HG02678 (cell line): Measurements from ENCODE around the gene AMBP.
"Not testable (repeated sequence)": the region's sequence is repeated elsewhere in the genome, so short reads cannot be mapped to it uniquely, and the experiment has no call there.

Experiments
- ATAC-seq: cut with Tn5 transposase; IDR thresholded peaks from one replicate; pipeline ENCODE4 v1.9.1; 2021; ENCODE audit warnings: mild to moderate bottlenecking, moderate library complexity; ENCODE audit not compliant: unreplicated experiment

Gene AMBP

DNA sequence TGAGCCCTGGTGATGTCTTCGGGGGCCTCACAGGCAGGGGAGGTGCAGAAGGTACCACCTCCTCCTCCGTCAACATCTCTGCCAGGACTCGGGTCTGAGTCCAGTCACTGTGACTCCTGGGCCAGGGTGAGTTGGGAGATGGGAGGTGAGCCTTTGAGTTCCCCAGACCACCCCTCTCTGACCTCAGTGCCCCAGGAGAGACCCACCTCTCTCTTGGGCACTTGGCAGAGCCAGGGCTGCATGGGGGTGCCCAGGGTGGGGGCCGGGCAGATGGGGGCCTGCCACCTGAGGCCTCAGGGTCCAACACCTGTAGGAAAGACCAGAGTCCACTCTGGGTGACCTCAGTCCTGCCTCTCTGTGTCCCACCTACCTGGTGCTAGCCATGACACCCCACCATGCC, 14.2 kb upstream of the AMBP start:
- no peak for ATAC-seq

DNA sequence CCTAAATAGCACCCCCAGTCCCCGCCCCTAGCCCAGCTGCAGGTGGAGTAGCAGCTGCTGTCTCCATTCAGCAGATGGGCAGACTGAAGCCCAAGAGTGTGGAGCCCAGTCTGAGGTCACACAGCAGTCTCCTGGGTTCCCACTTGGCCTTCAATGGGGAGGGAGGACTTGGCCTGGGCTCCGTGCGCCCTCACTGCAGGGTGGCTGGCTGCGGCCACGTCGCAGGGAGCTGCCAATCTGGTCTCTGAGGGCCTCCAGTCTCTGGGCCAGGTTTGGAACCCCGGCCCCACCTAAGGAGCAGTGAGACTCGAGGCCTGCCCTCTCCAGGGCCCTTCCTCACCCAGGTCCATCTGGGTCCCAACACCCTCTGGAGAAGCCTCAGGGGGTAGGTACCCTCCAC, 13.6 kb upstream of the AMBP start:
- no peak for ATAC-seq

DNA sequence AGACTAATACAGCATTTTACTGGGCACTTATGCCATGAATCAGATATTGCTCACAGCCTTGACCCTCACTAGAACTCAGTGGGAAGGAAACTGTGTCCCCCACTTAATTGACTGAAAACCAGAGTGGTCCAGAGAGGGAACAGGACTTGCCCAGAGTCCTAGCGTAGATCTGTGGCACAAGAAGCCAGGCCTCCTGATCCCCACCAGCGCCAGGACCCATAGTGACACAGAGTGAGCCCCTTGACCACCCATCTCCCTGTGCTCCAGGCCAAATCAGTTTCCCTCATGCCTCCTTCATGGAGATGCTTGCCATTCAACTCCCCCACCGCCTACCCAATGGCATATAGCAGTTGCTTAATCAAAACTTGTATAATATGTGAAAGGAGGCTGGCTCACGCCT, 12.7 kb upstream of the AMBP start:
- no peak for ATAC-seq

DNA sequence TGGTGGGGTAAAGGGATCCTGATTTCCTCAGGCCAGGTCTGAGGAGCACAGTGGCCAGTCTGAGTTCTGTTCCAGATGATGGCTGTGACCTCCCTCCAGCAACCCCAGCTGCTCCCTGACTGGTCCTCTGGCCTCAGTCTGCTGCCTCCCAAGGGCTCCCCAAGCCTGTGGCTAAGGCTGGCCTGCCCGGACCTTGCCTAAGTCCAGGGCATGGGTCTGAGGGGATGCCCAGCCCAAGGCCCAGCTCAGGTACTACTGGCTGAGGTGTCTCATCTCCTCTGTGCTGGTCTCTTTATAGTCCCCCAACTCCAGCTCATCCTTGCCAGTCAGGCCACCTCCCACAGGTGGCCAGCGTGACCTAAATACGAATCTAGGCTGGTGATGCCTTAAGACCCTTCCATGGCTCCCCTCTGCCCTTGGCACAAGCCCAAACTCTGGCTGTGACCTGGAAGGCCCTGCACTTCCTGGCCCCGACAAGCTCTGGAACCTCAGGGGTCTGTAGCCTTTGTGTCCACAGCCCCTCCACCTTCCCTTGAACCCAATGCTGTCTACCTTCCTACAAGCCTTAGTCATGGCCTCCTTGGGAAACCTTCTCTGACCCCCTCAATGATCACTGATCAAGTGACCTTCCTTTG, 11.2 kb upstream of the AMBP start:
- ATAC-seq, result no peak

DNA sequence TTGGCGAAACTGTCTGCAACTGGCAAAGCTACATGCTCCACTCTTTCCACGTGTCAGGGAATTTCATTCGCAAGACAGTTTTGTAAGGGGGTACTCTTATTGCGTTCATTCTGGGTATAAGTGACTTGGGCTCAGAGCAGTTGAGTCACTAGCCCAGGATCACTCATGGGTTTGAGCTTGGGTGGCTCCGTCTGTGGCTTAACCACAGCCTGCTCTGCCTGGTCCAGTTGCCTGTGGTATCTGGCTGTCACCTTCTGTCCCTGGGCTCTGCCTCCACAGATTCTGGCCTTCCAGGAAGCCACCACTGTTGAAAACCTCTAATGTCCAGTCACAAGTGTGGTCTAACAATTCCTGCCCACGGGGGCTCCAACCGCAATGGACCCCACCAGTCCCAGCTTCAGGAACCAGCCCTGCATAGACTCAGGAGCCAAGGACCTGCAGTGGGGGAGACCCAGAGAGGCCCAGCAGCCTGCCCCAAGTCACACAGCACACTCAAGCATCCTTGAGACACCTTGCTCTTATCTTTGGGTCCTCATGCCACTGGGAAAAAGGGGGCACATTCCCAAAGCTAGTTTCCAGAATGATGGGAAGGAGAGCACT, 10.6 kb upstream of the AMBP start:
- ATAC-seq, result no peak

DNA sequence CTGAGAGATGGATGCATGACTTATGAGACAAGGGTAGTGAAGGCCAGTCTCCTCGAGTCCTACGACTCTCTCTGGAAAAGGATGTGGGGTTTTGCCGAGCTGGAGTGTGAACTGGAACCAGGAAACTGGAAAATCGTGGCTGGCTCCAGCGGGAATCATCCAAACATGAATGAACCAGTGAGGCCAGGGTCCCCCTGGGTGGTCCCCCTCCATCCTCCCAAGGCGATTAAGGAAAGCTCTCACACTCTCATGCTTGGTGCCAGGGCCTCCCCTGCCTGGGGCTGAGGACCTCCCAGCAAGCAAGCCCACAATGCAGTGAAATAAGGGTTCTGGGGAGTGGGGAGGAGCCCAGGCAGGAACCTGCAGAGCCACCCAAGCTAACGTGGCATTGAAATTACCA, 9.6 kb upstream of the AMBP start:
- no peak for ATAC-seq

DNA sequence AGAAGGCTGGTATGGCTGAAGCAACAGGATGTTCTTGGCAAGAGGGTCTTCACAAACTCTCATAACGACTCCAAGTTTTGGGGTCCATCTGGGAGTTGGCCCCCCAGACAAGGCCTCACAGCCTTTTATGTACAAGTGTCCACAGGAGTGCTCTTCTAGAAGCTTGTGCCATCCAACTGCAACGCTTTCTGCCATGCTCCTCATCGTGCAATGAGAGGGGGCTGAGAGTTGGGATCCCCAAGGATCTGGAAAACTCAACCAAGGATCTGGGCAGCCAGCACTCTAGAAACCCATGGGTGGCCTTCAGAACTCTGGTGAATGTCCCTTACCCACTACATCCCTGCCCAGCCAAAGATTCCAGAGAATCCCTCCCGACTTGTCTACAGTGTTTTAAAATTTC, 8.5 kb upstream of the AMBP start:
- no peak for ATAC-seq

DNA sequence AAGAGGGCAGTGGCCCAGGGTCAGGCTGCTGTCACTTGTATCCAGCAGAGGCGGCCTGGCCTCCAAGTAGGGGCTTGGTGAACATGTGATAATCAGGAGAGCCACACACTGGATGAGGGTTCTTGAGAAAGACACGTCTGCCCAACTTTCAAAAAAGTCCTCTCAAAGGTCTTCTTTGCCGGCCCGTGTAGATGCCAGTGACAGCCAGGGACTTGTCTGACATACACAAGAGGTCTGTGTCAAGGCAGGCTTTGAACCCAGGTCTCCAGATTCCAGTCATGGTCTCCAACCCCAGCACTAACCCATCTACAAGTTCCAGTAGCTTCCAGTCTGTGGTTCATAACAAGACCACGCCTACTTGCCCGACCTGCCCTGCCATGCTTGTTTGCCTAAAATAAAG, 7.9 kb upstream of the AMBP start:
- no peak for ATAC-seq

DNA sequence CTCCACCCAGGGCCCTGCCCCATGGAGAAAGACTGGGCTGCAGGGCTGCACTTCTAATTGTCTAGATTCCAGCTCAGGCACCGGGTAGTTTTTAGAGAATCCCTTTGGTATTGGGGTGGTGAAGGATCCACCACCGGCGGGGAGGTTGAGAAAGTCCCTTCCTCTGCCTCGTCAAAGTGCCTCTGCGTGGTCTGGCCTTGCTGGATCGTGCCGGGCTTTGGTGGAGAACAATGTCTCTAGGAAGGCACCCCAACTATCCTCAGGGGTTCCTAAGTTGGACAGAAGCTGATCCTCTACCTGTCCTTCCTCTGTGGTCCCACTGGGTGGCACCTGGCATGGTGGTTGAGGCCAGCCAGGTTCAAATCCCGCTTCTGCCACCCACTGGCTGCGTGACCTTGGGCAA, 7.3 kb upstream of the AMBP start:
- ATAC-seq, result no peak

DNA sequence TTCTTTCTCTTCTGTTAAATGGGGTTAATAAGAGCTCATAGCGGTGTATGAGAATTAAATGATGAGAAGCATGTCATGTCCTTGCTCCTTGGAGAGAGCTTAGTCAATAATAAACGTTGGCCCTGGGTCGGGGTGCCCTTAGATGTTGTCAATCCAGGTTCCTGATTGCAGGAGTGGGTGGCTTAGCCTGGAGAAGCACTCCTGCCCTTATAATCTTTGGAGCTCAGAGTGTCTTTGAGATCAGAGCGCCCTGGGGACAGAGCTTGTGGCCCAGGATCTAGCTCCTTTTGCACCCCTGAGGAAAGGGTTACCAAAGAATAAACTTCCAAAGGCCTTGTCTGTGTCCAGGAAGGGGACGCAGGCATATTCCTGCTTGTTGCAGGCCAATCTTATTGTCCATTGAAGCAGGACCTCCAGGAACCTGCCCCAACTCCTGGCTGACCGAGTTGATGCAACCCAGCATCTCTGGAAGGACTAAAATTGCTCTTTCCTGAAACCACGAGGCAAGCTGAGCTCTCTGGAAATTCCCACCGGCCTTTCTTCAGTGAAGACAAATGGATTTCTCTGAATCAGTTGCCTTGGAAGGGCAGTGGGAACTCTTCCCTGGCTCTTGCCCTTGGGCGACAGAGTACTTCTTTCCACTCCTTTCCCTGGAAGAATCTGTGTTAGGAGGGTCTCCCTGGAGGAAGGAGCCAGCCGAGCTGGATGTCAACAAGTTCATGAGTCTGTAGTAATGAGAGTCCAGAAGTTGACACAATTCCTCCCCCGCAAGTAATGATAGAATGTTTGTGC, 6.4 kb upstream of the AMBP start:
- ATAC-seq, result no peak

DNA sequence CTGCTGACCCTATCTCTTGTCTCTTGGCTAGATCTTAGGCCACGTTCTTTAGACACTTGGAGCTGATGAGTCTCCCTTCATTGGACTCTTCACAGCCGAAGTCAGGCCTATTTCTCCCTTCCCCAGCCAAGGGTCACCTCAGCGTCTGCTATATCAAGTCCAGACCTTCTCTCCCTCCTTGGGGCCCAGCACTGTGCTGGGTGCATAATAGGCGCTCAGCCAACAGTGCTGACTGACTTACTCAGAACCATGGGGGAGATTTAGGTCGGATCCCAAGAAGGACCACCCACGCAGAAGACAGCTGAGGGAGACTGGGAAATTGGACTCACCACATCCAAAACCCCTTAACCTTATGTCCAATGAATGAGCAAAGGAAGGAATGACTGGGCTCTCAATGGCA, 5.6 kb upstream of the AMBP start:
- ATAC-seq, result no peak

DNA sequence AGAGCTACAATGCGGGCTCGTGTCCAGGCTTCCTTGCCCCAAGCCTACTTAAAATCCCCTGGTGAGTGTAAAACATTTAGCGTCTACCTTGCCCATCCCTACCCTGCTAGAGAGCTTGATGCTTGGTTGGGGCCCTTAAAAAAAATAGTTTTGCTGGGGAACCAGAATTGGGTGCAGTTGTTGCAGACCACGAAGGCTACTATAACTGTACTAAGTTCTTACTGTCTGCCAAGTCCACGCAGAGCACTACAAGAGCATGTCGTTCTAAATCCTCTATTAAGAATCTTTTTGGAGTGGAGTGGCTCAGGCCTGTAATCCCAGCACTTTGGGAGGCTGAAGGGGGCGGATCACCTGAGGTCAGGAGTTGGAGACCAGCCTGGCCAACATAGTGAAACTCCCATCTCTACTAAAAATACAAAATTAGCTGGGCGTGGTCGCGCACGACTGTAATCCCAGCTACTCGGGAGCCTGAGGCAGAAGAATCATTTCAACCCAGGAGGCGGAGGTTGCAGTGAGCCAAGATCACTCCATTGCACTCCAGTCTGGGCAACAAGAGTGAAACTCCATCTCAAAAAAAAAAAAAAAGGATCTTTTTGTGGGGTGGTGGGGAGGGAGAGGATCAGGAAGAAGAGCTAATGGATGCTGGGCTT, 4.8 kb upstream of the AMBP start:
- not testable (repeated sequence) for ATAC-seq

DNA sequence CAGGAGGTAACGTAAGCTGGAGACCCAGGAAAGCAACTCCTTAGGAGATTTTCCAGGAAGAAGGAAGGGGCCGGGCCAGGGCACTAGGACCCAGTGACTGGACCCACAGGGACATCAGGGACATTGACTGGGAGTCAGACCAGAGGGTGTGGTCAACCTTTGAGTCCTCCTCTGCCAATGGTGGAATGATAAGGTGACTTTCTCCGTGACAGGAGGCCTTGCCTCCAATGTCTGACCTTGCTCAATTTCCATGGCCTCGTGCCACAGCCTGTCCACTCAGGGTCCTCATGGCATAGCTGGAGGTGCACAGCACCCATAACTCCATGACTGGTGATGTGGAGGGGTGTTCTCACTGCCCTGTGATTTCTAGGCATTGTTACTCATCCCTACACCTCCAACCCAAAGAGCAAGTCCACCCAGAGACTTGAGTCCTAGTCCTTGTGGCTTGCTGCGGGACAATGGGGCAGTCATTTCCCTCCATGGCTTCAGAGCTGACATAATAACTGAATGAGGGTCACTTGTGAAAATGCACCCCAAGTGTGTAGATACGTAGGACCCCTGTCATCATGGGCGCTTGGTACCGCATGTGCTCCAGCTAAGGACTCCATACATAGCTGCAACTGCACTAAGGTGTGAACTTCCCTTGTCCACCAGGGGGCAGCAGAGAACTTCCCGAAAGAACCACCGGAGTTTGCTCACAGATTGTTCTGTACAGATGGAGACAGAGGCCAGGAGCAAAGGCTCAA, 4.1 kb upstream of the AMBP start:
- ATAC-seq, result peak; percentile 84

DNA sequence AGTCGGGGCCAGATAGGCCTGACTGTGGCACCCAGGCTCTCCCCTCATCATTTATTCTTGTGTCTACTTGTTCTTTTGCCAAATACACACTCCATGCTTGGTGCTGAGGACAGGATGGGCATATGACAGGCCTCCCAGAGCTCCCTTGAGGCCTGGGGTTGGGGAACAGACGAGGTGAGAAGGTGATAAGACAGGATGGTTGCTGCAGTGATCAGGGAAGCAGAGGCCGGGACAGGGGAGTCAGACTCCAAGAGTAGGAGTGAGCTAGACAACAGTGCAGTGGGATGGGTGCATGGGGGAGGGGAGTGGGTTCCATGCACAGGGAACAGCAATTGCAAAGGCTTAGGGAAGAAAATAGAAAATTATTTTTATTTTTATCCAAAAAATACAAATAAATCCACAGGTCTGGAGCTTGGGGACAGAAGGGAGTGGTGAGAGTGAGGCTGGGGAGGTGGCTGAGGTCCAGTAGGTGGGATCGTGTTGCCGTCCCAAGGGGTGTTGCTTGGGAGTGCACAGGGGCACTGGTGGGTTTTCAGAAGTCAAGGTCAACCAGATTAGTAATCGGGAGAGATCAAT, 3.4 kb upstream of the AMBP start:
- no peak for ATAC-seq

DNA sequence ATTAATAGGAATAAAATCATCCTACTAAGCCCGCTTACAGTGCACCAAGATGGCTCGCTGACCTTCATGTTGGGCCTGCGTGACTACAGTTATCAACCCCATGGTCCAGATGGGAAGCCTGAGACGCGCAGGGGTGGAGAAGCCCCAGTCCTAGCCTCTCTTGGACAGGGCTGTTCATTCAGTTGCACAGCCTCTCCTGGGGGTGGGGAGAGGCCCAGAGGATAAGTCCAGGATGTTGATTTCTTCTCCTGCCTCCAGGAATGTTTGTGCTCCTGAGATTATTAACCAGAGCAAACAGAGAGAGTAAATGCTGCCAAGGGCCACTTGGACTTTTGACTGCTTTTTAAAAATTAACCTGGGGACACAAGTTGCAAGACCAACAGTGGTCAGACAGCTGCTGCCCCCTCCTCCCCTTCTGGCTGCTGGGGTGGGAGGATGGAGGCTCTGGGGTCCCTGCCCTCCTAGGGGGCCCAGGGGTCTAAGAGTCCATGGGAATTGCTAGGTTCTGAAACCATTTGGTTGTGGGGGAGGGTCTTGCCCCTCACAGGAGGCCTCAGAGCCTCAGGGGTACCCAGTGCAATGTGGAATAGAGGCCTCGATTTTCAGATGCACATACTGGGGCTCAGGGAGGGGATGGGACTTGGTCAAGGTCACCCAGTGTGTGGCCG, 2.8 kb upstream of the AMBP start:
- no peak for ATAC-seq

DNA sequence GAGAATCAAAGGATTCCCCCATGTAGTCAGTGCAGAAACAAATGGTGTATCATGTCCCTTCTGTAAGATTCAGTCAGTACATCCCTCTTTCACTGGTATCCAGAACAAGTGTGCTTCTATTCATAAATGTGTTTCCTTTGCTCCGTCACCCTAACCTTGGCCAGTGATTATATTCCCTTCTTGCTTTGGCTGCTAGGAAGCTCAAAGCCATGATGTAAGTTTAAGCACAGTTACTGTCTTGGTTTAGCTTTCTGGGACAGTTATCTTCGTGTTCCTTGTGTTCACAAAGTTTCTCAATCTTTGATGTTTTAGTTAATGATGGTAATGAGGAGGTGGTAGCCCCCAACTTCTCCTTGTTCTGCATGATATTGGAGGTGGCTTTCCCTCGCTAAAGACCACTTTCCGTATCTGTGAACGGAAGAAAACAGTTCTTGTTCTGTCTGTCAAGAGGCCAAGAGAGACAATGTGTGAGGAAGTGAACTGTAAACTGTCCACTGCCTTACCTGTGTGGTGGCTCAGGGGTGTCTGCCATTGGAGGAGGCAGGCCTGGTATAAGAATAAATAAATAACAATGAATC, 2.2 kb upstream of the AMBP start:
- ATAC-seq, result no peak

DNA sequence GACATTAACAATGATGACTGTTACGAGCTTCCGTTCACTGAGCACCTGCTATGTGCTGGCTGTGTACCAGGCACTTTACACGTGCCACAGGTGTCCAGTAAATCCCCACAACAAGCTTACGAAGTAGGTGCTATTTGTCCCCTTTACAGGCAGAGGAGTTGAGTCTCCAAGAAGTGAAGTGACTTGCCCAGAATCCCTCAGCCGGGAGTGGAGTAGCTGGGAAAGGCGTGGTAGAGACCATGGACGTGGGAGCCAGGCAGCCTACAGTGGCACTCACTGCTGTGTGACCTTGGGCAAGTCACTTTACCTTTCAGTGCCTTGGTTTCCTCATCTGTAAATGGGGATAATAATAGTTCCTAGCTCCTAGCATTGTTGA, 669 bp upstream of the AMBP start:
- no peak for ATAC-seq

DNA sequence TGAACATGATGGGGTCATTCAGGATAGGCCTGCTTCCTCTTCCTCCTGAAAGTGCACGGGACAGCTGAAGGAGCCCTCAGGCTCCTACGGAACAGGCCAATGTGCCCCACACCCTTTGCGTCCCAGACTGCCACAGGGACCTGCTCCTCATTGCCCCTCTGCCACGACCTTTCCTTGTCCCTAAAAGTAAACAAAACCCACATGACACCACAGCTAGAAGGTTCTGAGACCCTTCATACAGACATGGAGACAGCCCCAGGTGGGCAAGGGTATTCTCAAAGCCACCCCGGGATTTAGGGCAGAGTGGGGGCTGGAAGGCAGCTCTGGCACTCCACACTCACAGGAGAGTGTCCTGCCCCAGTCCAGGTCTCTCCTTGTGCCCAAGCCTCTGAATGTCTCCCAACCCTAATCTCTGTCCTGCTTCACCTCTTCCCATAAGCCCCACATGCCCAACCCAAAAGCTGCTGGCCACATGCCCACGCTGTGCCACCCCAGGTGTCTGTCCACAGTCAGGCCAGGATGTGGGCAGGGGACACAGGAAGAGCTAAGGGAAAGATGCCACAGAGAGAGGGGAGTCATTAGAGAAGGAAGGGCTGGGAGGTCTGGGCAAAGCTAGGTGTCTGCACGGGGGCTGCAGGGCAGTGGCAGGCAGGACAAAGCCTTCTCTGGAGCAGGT, 800 bp downstream of the AMBP start:
- ATAC-seq, result no peak
